GM13977 (cell line): ENCODE results near the gene RASGRP3.
A peak's percentile ranks its signal among the peaks of the same experiment; 100 is the strongest.

Experiments
- DNase-seq: peaks from one replicate; pipeline ENCODE4 v3.0.0; 2012; ENCODE audit warnings: low spot score
- CTCF ChIP-seq: IDR thresholded peaks from 2 replicates; pipeline ENCODE4 v1.5.1; 2012; ENCODE audit warnings: mild to moderate bottlenecking, control low read depth; ENCODE audit not compliant: insufficient read depth; ENCODE audit errors: extremely low read depth, missing control alignments
- in situ Hi-C: fragments of 300-500 bp; cut with MboI; formaldehyde crosslinking; loops from one replicate; pipeline ENCODE4 v1.12.0; 2022; ENCODE audit warnings: low sequenced_read_pairs, low pct_unique_long_range_greater_than_20kb, mixed read lengths, inconsistent platforms; ENCODE audit not compliant: unreplicated experiment

RASGRP3 gene

GRCh38 chr2:33484042-33484621, 7.7 kb downstream of the RASGRP3 start:
- in situ Hi-C loops, result no loop called here
- no peak for DNase-seq
- TF ChIP-seq CTCF, result no peak

GRCh38 chr2:33485051-33485450, 8.6 kb downstream of the RASGRP3 start:
- no peak for TF ChIP-seq CTCF

GRCh38 chr2:33486544-33486943, 10.1 kb downstream of the RASGRP3 start:
- no peak for TF ChIP-seq CTCF
- no peak for DNase-seq
- in situ Hi-C loops, result no loop called here

More at GRCh38 chr2:33485051-33485450, 8.6 kb downstream of the RASGRP3 start:
- in situ Hi-C loops, result no loop called here
- no peak for DNase-seq

- in situ Hi-C loops, result no loop called here
- no peak for DNase-seq
These were observed 11.8 kb downstream of the RASGRP3 start for GRCh38 chr2:33488178-33488690.

GRCh38 chr2:33488715-33489540, 12.5 kb downstream of the RASGRP3 start:
- no peak for TF ChIP-seq CTCF
- peak; percentile 52 for DNase-seq
- in situ Hi-C loops, result no loop called here

More at GRCh38 chr2:33488178-33488690, 11.8 kb downstream of the RASGRP3 start:
- TF ChIP-seq CTCF, result no peak

GRCh38 chr2:33489835-33490431, 13.5 kb downstream of the RASGRP3 start:
- TF ChIP-seq CTCF, result no peak
- in situ Hi-C loops, result no loop called here
- no peak for DNase-seq
